ENCODE results near the gene IL7R.

- no peak for TF ChIP-seq POLR2AphosphoS5 (IDR thresholded peaks at IDR 0.05)
- no peak for TF ChIP-seq POLR2A (IDR thresholded peaks at IDR 0.05)
- TF ChIP-seq CTCF (IDR thresholded peaks at IDR 0.05) = no peak
- TF ChIP-seq EP300 (IDR thresholded peaks at IDR 0.05) = no peak
These were observed 26.1 kb upstream of the IL7R start for GRCh38 chr5:35830587-35830986.
